Measurements from ENCODE around the gene EVC2. TPM values are rescaled to one million over a fixed set of nuclear protein-coding genes. Genes with fewer than 3 reads are reported as not detected.

EVC2 gene
- total RNA-seq, 1 donor from 2014 or later, result 12.6 TPM

DNA sequence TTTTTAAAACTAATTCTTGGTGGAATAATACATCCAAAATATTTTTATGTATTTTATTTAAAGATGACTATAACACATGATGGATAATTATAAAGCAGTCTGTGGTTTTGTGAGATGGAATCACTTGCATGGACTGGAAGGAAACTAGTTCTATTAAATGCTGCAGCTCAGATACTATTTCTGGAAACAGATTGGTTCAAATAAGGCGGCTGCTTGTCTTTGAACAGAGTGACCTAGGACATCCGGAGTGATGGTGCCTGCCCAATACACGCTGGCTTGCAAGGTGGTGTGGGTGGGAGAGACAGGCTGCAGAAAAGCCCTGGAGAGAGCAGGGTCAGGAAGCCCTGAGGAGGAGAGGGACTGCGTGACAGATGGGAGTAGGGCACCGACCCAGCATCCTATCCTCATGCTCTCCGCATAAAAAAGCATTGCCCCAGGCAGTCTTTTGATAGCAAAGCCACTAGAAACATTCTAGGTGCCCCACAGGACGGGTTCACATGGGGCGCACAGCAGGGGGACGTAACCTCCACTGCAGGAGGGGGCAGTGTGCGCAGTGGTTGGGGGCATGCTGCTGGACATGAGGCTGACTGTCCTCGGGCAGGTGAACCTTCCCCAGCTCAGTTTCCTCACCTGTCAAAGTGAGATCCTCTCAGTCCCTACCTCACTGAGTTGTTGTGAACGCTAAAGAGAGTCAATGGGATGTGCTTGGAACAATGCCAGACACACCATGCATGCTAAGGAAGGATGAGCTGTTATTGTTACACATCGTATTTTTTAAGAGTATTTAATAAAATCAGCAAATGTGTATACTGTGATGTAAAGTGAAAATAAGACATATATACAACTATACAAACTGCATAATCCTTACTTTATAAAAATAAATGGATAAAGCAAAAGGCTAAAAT is 71.3 kb downstream of the EVC2 start:
- H3K4me3 ChIP-seq (ENCODE audit: low read depth, low read length), result no peak overlapping the region
- no peaks in the 10 kb centered on the region for H3K27me3 ChIP-seq (ENCODE audit: control insufficient read depth, insufficient read depth, low read length)
- no peak for DNase-seq (ENCODE audit: low read depth)
- peaks cover 1% of the 10 kb centered on the region for H3K36me3 ChIP-seq (ENCODE audit: control insufficient read depth, insufficient read depth, low read length)
- TF ChIP-seq, protein P1, sequence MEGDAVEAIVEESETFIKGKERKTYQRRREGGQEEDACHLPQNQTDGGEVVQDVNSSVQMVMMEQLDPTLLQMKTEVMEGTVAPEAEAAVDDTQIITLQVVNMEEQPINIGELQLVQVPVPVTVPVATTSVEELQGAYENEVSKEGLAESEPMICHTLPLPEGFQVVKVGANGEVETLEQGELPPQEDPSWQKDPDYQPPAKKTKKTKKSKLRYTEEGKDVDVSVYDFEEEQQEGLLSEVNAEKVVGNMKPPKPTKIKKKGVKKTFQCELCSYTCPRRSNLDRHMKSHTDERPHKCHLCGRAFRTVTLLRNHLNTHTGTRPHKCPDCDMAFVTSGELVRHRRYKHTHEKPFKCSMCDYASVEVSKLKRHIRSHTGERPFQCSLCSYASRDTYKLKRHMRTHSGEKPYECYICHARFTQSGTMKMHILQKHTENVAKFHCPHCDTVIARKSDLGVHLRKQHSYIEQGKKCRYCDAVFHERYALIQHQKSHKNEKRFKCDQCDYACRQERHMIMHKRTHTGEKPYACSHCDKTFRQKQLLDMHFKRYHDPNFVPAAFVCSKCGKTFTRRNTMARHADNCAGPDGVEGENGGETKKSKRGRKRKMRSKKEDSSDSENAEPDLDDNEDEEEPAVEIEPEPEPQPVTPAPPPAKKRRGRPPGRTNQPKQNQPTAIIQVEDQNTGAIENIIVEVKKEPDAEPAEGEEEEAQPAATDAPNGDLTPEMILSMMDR (IDR thresholded peaks at IDR 0.05; ENCODE audit: insufficient read depth, low read length, poor library complexity, severe bottlenecking), result no peak

DNA sequence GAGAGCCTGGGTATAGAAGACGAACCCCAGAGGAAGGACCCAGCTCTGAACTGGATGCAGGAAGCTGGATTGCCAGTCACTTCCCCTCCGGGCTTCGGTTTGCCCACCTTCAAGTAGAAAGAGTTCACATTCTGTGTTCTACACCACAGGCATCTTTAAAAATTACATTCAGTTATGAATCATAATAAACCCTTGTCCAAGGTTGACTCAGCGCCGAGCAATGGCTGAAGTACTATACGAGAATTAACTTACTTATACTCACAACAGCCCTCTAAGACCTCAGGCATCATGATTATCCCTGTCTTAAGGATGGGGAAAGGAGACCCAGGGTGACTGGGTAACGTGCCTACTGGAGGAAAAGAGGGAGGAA is 72.5 kb downstream of the EVC2 start:
- H3K27me3 ChIP-seq (ENCODE audit: control insufficient read depth, insufficient read depth, low read length), result no peaks in the 10 kb centered on the region
- TF ChIP-seq, protein P1 (IDR thresholded peaks at IDR 0.05; ENCODE audit: insufficient read depth, low read length, poor library complexity, severe bottlenecking), result no peak
- no peak overlapping the region for H3K4me3 ChIP-seq (ENCODE audit: low read depth, low read length)
- no peak for DNase-seq (ENCODE audit: low read depth)
- peaks cover 1% of the 10 kb centered on the region for H3K36me3 ChIP-seq (ENCODE audit: control insufficient read depth, insufficient read depth, low read length)

DNA sequence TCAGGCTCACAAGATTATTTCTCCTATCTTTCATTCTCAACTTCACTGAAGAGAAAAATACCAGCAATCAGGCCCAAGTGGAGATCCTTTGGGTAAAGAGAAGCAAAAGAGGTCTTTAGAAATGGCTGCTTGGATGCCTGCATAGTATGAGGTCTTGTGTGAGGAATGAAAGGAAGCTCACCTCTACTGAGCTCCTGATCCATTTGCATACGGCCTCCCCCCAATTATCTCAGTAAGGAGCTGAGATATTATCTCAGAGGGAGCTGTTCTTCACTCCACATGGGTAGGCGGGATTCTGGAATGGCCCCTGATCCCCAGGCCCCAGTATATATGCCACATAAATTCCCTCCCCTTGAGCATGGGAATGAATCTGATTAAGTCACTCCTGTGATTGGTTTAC is 75.8 kb downstream of the EVC2 start:
- no peak for DNase-seq (ENCODE audit: low read depth)
- TF ChIP-seq, protein P1 (IDR thresholded peaks at IDR 0.05; ENCODE audit: insufficient read depth, low read length, poor library complexity, severe bottlenecking), result no peak
- Histone ChIP-seq H3K4me3 (ENCODE audit: low read depth, low read length) (no peak overlapping the region), H3K27me3 (ENCODE audit: control insufficient read depth, insufficient read depth, low read length) (no peaks in the 10 kb centered on the region), H3K36me3 (ENCODE audit: control insufficient read depth, insufficient read depth, low read length) (peaks cover 2% of the 10 kb centered on the region)

DNA sequence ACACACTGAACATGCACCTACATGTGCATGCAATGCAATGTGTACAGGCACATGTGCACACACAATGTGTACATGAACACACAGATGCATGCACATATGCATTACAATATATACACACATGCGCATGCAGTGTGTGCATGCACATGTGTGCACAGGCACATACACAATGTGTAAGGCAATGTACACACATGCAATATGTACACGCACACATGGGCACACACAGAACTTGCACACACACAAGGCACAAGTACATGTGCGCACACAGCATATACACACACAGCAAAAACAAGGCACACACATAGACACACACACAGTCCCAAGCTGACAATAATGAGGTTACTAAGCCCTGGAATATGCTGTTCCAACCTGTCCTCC is 76.3 kb downstream of the EVC2 start:
- H3K4me3 ChIP-seq (ENCODE audit: low read depth, low read length), result no peak overlapping the region
- H3K27me3 ChIP-seq (ENCODE audit: control insufficient read depth, insufficient read depth, low read length), result no peaks in the 10 kb centered on the region
- H3K36me3 ChIP-seq (ENCODE audit: control insufficient read depth, insufficient read depth, low read length), result peaks cover 2% of the 10 kb centered on the region
- DNase-seq (ENCODE audit: low read depth), result no peak
- TF ChIP-seq, protein P1 (IDR thresholded peaks at IDR 0.05; ENCODE audit: insufficient read depth, low read length, poor library complexity, severe bottlenecking), result no peak

DNA sequence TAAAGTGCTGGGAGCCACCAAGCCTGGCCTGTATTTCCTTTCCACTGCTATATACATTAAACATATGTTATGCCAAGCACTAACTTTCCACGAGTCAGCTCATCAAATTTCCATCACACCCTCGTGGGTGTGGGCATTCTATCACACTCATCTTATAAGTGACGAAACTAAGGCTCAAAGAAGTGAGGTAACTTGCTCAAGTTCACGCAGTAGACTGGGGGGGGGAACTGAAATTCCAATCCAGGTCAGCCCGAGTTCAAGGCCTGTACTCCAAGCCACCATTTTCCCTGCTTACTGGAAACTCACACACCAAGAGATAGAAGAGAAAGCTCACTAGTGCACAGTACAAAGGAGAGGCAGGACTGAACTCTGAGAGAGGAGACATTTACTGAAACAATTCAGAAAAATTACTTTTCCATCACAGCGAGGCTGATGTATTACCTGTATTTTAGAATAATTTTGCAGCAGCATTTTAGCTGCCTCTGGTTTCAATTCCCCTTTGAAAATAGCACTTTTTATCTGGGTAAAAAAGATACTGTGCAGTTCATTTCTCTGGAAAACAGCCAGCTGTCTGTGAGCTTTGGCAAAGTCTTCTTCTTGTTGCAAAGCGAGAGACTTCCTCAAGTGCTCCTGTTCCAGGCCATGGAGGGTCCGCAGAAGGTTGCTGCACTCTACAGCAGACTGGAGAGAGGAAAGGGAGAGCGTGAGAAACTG is 76.8 kb downstream of the EVC2 start:
- Histone ChIP-seq H3K27me3 (ENCODE audit: control insufficient read depth, insufficient read depth, low read length) (no peaks in the 10 kb centered on the region), H3K4me3 (ENCODE audit: low read depth, low read length) (no peak overlapping the region), H3K36me3 (ENCODE audit: control insufficient read depth, insufficient read depth, low read length) (peaks cover 2% of the 10 kb centered on the region)
- no peak for DNase-seq (ENCODE audit: low read depth)
- TF ChIP-seq, protein P1 (IDR thresholded peaks at IDR 0.05; ENCODE audit: insufficient read depth, low read length, poor library complexity, severe bottlenecking), result no peak

All from kidney epithelial cell (primary cell).